GM12891 (cell line): ENCODE measurements around the gene CNTFR.

ENCODE experiments used
- PAX5 ChIP-seq: IDR thresholded peaks from 2 replicates; pipeline ENCODE4 v1.6.1; 2011; ENCODE audit warnings: low read length, moderate library complexity, mild to moderate bottlenecking; ENCODE audit not compliant: insufficient read depth, severe bottlenecking
- POLR2A ChIP-seq: IDR thresholded peaks from 2 replicates; pipeline ENCODE4 v1.6.1; 2011; ENCODE audit warnings: low read depth, low read length, control low read depth
- POLR2AphosphoS5 ChIP-seq: IDR thresholded peaks from 2 replicates; pipeline ENCODE4 v1.6.1; 2011; ENCODE audit warnings: low read depth, low read length, control low read depth
- SPI1 ChIP-seq: IDR thresholded peaks from 2 replicates; pipeline ENCODE4 v1.6.1; 2011; ENCODE audit warnings: low read depth, low read length, control low read depth
- TAF1 ChIP-seq: IDR thresholded peaks from 2 replicates; pipeline ENCODE4 v1.6.1; 2011; ENCODE audit warnings: low read depth, low read length, control low read depth

GRCh38 chr9:34599546-34599945 is 10.0 kb upstream of the CNTFR start:
- TF ChIP-seq POLR2AphosphoS5 = no peak
- TF ChIP-seq POLR2A = no peak
- no peak for TF ChIP-seq SPI1
- TF ChIP-seq TAF1 = no peak
- TF ChIP-seq PAX5 = no peak
